Posterior vena cava (tissue), 2 donors: ENCODE results near the gene SH3BGRL3. TPM values are rescaled to one million over a fixed set of nuclear protein-coding genes. Genes with fewer than 3 reads are reported as not detected.
"Not testable (repeated sequence)": the region's sequence is repeated elsewhere in the genome, so short reads cannot be mapped to it uniquely, and the experiment has no call there.

Source experiments
- DNase-seq: peaks from one replicate; pipeline ENCODE4 v3.0.0-alpha.2; 2020; ENCODE audit warnings: low spot score
- intact Hi-C, 2 donors: fragments of 100-400 bp; cut with DNase I; formaldehyde crosslinking; loops; one replicate each; pipeline versions ENCODE4 v1.14.1 to v1.14.2; 2022 to 2023
- total RNA-seq, 2 donors: library from RNA; stranded (reverse); fragmentation: NEBNext Ultra II Directional; extraction: Animal tissue kit (Norgen Biotek cat#: 25700); gene quantifications; one replicate each; pipeline ENCODE4 v1.2.1, GENCODE V29; 2021
- donor health status: DM: yes; HTN: yes; CAD: no.
- donor health status: DM: yes; HTN: yes; CAD: no.

SH3BGRL3 gene
- total RNA-seq, 2 donors from 2014 or later, result 163 to 190 TPM

DNA sequence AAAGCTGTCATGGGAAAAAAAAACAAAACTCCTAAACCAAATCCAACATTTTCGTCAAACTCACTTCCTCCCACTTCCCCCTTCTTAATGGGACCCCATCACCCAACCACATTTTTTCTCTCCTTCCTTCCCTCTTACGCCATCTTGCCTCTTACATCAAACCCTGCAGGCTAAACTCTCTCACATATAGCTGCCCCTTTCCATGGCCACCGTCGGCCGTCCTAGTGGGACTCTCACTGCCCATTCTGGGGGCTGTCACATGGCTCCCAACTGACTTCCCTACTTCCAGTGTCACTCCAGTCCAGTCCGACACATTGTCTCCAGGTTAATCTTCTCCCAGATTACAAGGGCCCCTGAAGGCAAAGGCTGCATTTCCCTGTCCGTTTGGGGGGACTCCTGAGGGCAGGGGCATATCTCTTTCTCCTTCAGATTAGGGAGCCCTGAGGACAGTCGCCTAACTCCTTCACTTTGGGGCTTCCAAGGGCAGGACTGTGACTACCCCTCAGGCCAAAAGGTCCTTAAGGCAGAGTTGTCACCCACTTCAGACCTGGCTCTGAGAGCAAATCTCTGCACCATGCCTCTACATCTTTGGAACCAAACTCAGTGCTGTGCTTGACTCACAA is 25.9 kb downstream of the SH3BGRL3 start:
- DNase-seq, result no peak
- intact Hi-C loops, result no loop called here

DNA sequence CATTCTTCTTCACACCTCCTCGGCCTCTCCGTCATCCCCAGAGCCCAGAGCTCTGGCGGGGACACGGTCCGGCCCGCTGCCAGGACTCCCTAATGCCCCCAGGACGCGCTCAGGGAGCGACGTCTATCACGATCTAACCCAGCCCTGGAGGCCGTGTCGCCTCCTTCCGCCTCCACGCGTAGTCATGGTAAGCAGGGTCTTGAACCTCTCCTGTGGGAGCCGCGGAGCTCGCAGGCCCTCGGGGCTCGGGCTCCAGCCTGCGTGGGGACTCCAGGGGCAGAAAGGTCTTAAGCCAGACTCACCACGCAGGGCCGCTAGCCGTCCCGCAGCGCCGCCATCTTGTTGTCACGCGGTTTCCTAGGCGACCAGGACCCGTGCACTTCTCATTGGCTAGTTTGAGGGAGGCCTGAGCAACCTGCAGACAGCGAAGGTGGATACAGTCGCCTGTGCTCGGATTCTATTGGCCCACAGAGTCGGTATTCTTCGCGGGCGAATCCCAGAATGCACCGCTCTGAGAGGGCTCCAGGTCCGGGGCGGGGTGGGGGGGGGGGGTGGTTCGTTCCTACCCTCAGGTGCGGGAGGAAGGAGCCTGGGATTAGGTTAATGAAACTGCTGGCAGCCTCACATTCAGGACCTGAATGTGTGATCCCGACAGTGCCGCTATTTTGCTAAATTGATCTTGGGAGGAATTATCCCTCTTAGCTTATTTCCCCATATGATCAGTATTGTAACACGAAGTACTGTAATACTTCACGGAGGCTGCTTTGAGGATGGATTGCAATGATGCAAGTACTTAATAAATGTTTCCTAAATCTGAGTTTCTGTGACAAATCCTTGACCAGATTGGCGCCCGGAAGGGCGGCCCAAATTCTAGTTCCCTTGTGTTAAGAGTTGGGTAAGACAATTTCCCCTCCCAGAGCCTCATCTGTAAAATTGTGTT is 26.7 kb downstream of the SH3BGRL3 start, which contains the start of gene UBXN11:
Gene UBXN11, minus strand, starts transcription at position 347 of the 940 bp plus-strand sequence. CDS start 3,753 bp downstream, outside the sequence.
- intact Hi-C loops, result no loop called here
- peak; percentile 96 for DNase-seq

DNA sequence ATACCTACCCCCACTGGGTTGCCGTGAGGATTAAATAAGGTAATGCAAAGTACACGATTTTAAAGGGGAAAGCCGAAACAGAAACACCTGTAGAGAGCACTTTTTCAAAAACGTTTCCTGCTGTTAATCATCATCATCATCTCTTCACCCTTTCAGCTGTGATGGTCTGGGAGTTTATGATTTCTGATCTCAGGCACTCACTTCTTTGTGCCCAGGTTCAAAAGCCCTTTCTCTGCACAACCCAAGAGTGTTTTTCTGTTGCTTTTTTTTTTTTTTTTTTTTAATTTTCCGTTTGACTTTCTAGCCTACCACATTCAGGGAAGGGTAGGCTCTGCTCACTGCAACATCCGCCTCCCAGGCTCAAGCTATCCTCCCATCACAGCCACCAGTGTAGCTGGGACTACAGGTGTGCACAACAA is 27.5 kb downstream of the SH3BGRL3 start:
- DNase-seq, result no peak
- intact Hi-C loops, result no loop called here

DNA sequence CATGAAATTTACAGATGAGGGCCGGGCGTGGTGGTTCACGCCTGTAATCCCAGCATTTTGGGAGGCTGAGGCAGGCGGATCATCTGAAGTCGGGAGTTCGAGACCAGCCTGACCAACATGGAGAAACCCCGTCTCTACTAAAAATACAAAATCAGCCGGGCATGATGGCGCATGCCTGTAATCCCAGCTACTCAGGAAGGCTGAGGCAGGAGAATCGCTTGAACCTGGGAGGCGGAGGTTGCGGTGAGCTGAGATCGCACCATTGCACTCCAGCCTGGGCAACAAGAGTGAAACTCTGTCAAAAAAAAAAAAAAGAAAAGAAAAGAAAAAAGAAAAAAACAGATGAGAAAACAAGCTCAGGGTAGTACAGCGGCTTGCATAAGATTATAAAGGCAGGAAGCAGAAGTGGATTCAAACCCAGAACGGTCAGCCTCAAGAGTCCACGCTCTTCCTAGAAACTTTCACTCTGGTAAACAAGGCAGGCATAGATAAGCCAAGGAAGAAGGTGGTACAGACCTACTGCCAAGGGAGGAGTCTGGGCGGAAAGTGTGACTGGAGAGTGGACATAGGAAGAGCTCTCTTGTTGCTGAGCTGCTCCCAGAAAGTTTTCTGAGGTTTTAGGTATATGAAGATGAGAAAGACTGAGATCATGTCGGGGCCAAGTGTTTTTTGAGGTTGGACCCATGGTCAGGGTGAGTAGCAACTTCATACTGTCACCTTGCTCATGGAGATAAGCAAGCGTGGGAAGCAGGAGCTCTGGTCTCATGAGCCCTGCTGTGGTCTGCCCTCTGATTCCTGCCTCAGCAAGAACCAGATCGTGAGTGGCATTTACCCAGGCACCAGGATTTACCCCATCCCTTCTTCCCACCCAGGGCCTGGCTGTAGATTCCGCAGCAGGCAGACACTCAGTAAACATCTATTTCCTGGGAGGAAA is 28.3 kb downstream of the SH3BGRL3 start:
- DNase-seq, intact Hi-C loops: not testable (repeated sequence)

DNA sequence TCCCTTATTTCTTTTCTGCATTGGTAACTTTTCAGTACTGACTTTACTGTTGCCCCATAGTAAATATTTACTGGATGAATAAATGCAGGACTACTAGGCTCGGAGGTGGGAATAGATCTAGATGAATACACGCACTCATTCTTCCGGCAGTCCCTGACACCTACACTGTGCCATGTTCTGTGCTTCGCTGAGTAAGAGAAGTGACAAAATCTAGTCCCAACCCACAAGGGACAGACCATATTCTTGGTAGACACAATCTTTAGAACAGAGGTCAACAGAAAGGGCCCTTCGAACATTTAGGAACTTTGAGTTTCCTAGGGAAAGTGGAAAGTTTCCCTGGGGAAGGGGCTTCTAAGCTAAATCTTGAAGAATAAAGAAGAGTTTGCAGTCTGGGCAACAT is 34.6 kb downstream of the SH3BGRL3 start:
- intact Hi-C loops, result no loop called here
- DNase-seq, result no peak

DNA sequence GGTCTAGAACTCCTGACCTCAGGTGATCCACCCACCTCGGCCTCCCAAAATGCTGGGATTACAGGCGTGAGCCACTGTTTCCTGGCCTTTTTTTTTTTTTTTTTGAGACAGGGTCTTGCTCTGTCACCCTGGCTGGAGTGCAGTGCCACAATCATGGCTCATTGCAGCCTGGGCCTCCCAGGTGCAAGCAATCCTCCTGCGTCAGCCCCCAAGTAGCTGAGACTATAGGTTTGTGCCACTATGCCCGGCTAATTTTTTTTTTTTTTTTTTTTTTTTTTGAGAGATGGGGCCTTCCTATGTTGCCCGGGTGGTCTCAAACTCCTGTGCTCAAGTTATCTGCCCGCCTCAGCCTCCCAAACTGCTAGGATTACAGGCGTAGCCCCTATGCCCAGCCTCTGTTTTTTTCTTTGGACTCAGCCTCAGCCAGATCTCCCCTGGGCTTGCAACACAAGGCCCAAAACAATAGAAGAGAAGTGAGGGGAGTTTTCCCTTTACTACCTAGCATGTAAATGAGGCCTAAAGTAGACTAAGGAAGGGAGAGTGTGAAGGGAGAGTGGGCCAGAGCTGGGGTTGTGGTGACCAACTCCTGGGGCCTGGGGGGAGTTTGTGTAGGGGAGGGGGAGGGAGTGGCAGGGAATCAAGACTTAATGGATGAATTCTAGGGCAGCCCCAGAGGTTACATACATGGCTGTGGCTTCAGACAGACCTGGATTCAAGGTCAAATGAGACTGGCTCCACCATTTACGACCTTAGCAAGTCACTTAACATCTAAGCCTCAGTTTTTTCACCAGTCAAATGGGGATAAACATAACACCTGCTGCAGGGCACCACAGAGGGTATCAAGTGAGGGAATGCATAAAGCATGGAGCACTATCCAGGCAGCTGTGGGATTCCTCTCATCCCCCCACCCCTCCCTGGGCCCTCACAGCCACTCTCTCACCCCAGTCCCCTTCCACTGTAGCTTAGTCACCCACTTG is 36.3 kb downstream of the SH3BGRL3 start:
- intact Hi-C loops, result no loop called here
- no peak for DNase-seq

DNA sequence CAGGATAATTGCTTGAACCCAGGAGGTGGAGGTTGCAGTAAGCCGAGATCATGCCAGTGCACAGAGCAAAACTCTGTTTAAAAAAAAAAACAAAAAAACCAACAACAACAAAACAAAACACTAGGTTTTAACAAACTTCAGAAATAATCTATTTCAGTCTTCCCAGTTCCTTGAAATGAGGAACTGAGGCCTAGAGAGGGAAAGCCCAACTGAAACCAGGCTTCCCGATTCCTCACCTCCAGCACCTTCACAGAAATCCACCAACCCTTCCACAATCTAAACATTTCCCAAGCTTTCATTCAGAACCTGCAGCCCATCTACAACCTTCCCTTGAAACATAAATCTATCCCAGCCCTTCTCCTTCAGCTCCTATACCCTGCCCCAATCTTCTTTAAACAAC is 37.3 kb downstream of the SH3BGRL3 start:
- intact Hi-C loops, result no loop called here
- no peak for DNase-seq

DNA sequence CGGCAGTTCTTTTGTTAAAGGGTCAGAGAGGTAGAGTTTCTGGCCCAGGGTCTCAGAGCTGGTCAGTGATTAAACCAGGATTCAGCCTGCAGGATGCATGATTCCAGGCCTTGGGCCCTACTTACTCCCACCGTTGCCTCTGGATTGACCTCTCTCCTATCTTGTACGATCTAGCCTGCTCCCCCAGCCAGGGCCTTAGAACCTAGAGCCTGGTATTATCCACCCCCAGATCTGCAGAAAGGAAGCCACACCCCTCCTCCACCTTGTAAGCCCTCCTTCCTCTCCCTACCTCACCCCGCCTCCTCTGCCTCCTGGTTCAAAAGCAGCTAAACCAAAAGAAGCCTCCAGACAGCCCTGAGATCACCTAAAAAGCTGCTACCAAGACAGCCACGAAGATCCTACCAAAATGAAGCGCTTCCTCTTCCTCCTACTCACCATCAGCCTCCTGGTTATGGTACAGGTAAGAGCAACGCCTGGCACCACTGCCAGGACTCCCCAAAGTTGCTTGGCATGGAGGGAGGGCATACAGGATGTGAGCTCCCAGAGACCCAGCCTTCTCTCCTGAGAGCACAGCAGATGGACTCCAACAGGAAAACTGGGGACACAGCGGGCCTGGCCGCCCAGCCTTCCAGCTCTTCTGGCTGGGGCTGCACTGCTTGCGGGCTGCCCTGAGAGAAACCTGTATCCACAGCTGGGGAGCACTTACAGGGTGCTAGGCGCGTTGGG is 37.9 kb downstream of the SH3BGRL3 start, which contains the start of gene CD52:
Gene CD52, plus strand, starts transcription at position 347 of the 726 bp plus-strand sequence. Its CDS starts 60 bp downstream, at position 407.
- no peak for DNase-seq
- intact Hi-C loops, result no loop called here

DNA sequence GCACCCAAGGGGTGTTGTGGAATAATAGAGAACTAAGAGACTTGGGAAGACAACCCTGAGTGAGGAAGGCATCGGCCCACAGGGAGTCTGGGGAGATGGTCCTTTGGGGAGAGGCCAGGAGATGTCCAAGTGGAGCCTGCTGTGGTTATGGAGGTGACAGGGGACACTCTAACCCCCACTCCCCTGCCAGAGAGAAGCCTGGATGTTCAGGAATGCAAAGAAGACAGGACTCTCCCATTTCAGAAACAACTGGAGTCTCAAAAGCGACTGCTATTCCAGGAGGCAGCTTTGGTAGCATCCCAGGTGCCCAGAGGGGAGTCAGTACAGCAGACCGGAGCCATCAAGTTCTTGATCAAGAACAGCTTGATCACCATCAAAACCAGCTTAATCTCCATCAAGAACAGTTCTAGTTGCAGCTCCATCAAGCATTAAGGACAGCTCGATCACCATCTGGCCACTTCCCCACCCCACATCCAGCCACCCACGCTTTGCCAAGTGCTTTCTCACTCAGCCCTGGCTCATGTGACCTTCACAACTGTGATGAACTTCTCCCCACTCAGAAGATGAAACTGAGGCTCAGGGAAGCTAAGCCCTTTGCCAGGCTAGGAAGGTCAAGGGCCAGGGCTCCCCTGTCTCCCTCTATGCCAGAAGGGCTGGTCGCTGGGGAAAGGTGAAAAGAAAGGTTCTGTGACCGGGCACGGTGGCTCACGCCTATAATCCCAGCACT is 38.6 kb downstream of the SH3BGRL3 start:
- no peak for DNase-seq
- intact Hi-C loops, result no loop called here

DNA sequence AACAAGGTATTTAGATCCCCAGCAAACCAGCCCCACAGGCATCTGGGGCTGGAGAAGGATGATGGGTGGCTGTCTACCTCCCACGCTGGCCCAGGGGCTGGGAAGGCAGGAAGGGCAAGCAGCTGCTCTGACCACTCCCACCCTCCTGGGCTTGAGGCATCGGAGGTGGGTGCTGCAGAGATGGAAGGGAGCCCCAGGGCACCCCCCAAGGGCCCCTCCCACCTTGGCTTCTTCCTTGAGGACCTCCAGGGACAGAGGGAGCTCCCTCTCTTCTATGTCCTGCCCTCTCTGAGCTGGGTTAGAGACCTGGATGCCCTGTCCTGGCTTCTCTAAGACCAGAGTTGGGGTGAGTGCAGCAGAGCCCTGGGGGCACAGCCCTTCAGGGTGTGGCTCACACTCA is 41.0 kb downstream of the SH3BGRL3 start:
- DNase-seq, result no peak
- intact Hi-C loops, result loop anchor here (5.0 to 10.0 kb wide), 4 partner anchors 34 to 216 kb away; partner anchors contain the start of genes C1orf232 (in 1 of the 2) and ZNF593 (in 1 of the 2)

DNA sequence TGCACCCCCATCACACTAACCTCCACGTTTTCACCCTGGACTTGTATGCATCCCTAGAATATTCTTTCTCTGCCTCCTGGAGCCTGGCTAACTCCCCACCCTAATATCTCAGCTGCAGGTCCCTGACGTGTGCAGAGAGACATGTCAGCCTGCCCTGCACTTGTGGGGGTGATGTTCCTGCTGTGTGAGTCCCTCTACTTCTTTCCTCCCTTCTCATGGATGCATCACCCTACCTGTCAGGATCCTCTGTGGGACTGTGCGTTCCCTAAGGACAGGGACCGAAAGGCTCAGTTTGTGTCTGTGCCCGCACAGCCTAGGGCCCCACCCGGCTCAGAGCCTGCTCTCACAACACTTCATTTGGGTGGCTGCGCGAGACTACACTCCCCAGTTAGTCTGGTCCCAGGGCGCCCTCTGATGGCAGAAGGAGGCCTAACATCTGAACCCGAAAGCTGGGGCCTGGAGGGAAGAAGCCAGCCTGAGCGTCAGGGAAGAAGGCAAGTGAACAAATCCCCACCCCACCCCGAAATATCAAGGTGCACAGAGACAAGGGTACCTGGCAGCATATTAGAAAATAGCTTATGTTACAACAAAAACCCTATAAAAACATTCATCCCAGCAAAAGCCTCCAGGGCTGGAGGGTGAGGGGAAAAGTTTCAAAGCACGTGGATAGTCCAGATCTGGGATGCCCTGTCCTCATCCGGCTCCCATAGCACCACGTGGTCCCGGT is 41.6 kb downstream of the SH3BGRL3 start:
- DNase-seq, result peak; percentile 98
- intact Hi-C loops, result loop anchor here (2.0 to 10.0 kb wide), 5 partner anchors 34 to 217 kb away; partner anchors contain the start of genes C1orf232 (in 1 of the 2) and ZNF593 (in 1 of the 2)

DNA sequence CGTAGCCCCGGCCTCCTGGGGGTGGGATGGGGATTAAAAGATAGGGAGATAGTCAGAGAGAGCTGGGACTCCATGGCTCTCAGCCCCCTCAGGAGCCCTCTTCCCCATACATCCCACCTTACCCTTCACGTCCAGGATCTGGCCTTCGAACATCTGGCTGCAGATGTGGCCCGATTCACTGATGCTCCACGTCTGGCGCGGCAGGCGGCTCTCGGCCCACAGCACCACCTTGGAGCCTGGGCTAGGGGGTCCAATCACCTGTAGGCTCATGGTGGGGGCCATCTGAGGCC is 42.1 kb downstream of the SH3BGRL3 start:
- intact Hi-C loops, result loop anchor here (2.0 to 10.0 kb wide), 5 partner anchors 35 to 217 kb away; partner anchors contain the start of genes C1orf232 (in 1 of the 2) and ZNF593 (in 1 of the 2)
- no peak for DNase-seq

DNA sequence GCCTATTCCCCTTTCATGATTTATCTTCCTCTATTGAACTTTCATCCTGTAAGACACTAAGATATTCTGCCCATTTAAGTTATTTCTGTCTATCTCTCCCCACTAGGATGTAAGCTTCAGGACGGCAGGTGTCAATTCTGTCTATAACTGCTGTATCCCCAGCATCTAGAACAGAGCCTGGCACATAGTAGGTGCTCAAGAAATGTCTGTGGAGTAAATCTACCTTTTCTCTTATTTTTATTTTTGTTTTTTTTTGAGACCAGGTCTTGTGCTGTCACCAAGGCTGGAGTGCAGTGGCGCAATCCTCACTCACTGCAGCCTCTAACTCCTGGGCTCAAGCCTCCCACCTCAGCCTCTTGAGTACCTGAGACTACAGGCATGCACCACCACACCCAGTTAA is 43.5 kb downstream of the SH3BGRL3 start:
- no peak for DNase-seq
- intact Hi-C loops, result loop anchor here (2.0 to 10.0 kb wide), 5 partner anchors 36 to 219 kb away; partner anchors contain the start of genes C1orf232 (in 1 of the 2) and ZNF593 (in 1 of the 2)

DNA sequence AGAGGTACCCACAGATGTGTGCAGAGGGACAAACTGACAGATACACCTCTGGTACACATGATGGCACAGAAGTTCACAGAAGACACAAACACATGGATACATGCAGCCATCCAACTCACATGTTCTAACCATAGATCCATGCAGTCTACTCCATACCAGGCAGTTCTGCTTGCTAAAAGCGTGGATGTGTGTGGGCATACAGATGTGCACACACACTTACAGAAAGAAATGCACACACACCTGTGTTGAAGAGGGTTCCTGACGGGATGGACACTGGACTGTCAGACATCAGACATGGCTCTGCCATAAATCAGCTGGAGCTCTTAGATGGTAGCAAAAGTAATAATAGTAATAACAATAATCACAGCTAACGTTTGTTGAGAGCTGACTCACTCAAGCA is 44.7 kb downstream of the SH3BGRL3 start:
- intact Hi-C loops, result loop anchor here (5.0 to 10.0 kb wide), 4 partner anchors 37 to 220 kb away; partner anchors contain the start of genes C1orf232 (in 1 of the 2) and ZNF593 (in 1 of the 2)
- no peak for DNase-seq

DNA sequence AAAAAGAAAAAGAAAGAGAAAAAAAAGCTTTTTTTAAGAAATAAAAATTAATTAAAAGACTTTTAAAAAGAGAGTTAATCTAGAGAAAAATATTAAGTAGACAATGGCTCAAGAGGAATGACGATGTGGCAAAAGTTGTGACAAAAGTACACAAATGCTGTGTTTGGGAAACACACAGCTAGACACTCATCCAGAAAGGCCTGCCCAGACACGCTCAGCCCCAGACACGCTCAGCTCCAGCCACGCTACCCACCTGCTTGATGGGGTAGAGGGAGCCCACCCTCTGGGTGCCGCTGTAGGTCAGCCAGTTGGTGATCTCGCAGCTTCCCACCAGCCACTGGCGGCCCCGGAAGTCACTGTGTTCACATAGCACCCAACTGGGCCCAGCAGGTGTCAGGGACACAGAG is 48.1 kb downstream of the SH3BGRL3 start:
- intact Hi-C loops, result loop anchor here in 1 of 2 donors (10.0 kb wide), 1 partner anchor 223 kb away; no protein-coding TSS in a partner anchor
- DNase-seq, result no peak

DNA sequence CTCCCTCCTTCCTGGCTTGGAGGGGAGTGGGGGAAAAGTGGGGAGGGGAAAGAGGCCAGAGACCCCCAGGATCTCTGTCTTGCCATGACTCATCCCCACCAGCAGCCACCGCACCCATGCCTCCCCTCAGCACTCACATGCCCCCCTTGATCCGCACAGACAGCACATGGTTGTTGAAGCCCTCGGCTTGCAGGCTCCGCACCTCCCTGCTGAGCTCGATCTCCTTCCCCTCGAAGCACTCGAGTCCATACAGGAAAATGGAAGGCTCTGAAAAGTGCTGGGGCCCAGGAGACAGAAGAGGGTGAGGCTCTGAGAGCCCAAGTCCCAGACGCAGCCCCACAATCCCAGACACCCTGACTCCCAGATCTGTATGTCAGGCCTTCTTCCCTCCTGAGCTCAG is 48.7 kb downstream of the SH3BGRL3 start:
- intact Hi-C loops, result loop anchor here in 1 of 2 donors (10.0 kb wide), 1 partner anchor 224 kb away; no protein-coding TSS in a partner anchor
- no peak for DNase-seq
